WTC11 (cell line): ENCODE results near the gene HSPBAP1. TPM values are rescaled to one million over a fixed set of nuclear protein-coding genes. Genes with fewer than 3 reads are reported as not detected.

ENCODE experiments used
- ATAC-seq: fragments of 200-7000 bp; cut with Tn5 transposase; 2 replicates; pipeline ENCODE4 v1.10.0; 2021; ENCODE audit warnings: mild to moderate bottlenecking, moderate library complexity
- CTCF ChIA-PET: fragments of 300-600 bp; sonication (Branson Sonifier 250); formaldehyde crosslinking; loops from one replicate; lab custom pipeline; 2021; ENCODE audit warnings: antibody characterized with exemption; lab: Charles Lee
- POLR2A ChIA-PET: fragments of 350-600 bp; sonication (Branson Sonifier 250); formaldehyde crosslinking; loops from one replicate; lab custom pipeline; 2021; ENCODE audit warnings: antibody characterized with exemption; lab: Charles Lee
- DNase-seq: peaks from one replicate; pipeline ENCODE4 v3.0.0; 2021; ENCODE audit warnings: low spot score
- H3K27ac Mint-ChIP-seq: 2 replicates; pipeline ENCODE4 v1.8.0; 2021; ENCODE audit warnings: mixed read lengths
- H3K27me3 Mint-ChIP-seq: 2 replicates; pipeline ENCODE4 v1.8.0; 2021; ENCODE audit warnings: low read depth, mild to moderate bottlenecking, moderate library complexity, mixed read lengths
- H3K36me3 Mint-ChIP-seq: 2 replicates; pipeline ENCODE4 v1.8.0; 2021; ENCODE audit warnings: mixed read lengths
- H3K4me1 Mint-ChIP-seq: 2 replicates; pipeline ENCODE4 v1.8.0; 2022; ENCODE audit warnings: mixed read lengths
- H3K4me3 Mint-ChIP-seq: 2 replicates; pipeline ENCODE4 v1.8.0; 2021; ENCODE audit warnings: mild to moderate bottlenecking, moderate library complexity, mixed read lengths
- H3K9me3 Mint-ChIP-seq: 2 replicates; pipeline ENCODE4 v1.8.0; 2021; ENCODE audit warnings: mixed read lengths
- CREB1 ChIP-seq: sonication (generic); formaldehyde crosslinking; IDR thresholded peaks from 2 replicates; pipeline ENCODE4 v1.8.0; 2023; ENCODE audit warnings: mild to moderate bottlenecking, missing genetic modification reagents
- E2F5 ChIP-seq: sonication (generic); formaldehyde crosslinking; IDR thresholded peaks from 2 replicates; pipeline ENCODE4 v1.8.1; 2022; ENCODE audit warnings: mild to moderate bottlenecking, moderate library complexity, missing genetic modification reagents
- FOXK1 ChIP-seq: sonication (generic); formaldehyde crosslinking; IDR thresholded peaks from 2 replicates; pipeline ENCODE4 v1.8.0; 2022; ENCODE audit warnings: mild to moderate bottlenecking, moderate library complexity, missing genetic modification reagents
- GTF2I ChIP-seq: fragments of 250-450 bp; sonication (Bioruptor Pico); conservative IDR thresholded peaks from 2 replicates; pipeline ENCODE4 v1.4.0; 2021; ENCODE audit warnings: mild to moderate bottlenecking
- IRF1 ChIP-seq: sonication (generic); formaldehyde crosslinking; IDR thresholded peaks from 2 replicates; pipeline ENCODE4 v1.8.0; 2023; ENCODE audit warnings: missing genetic modification reagents
- MYBL2 ChIP-seq: sonication (generic); formaldehyde crosslinking; IDR thresholded peaks from 2 replicates; pipeline ENCODE4 v1.8.1; 2023; ENCODE audit warnings: mild to moderate bottlenecking, moderate library complexity, missing genetic modification reagents
- NFYB ChIP-seq: sonication (generic); formaldehyde crosslinking; conservative IDR thresholded peaks from 2 replicates; pipeline ENCODE4 v1.8.0; 2022; ENCODE audit warnings: low read depth, missing genetic modification reagents
- NR2C2 ChIP-seq: sonication (generic); formaldehyde crosslinking; IDR thresholded peaks from 2 replicates; pipeline ENCODE4 v1.8.0; 2022; ENCODE audit warnings: mild to moderate bottlenecking, missing genetic modification reagents
- OVOL2 ChIP-seq: fragments of 250-450 bp; sonication (Bioruptor Pico); IDR thresholded peaks from 2 replicates; pipeline ENCODE4 v1.9.0; 2021; ENCODE audit warnings: mild to moderate bottlenecking, borderline replicate concordance
- PREB ChIP-seq: sonication (generic); formaldehyde crosslinking; IDR thresholded peaks from 2 replicates; pipeline ENCODE4 v1.8.1; 2022; ENCODE audit warnings: mild to moderate bottlenecking, missing genetic modification reagents, moderate library complexity, borderline replicate concordance
- SP1 ChIP-seq: sonication (generic); formaldehyde crosslinking; conservative IDR thresholded peaks from 2 replicates; pipeline ENCODE4 v1.8.1; 2022; ENCODE audit warnings: missing genetic modification reagents
- TP53 ChIP-seq: sonication (generic); formaldehyde crosslinking; IDR thresholded peaks from 2 replicates; pipeline ENCODE4 v1.8.1; 2023; ENCODE audit warnings: mild to moderate bottlenecking, missing genetic modification reagents
- ZNF121 ChIP-seq: sonication (generic); formaldehyde crosslinking; IDR thresholded peaks from 2 replicates; pipeline ENCODE4 v1.8.0; 2023; ENCODE audit warnings: missing genetic modification reagents
- ZNF281 ChIP-seq: sonication (generic); formaldehyde crosslinking; IDR thresholded peaks from 2 replicates; pipeline ENCODE4 v1.8.0; 2023; ENCODE audit warnings: mild to moderate bottlenecking, missing genetic modification reagents
- ZNF416 ChIP-seq: fragments of 250-450 bp; sonication (Bioruptor Pico); IDR thresholded peaks from 2 replicates; pipeline ENCODE4 v1.9.0; 2021; ENCODE audit warnings: mild to moderate bottlenecking, inconsistent platforms
- ZNF671 ChIP-seq: fragments of 250-450 bp; sonication (Bioruptor Pico); IDR thresholded peaks from 2 replicates; pipeline ENCODE4 v1.8.0; 2021; ENCODE audit warnings: mild to moderate bottlenecking
- total RNA-seq: library from RNA; stranded (reverse); gene quantifications from 3 replicates; pipeline ENCODE4 v1.2.3, GENCODE V29; 2021
- TF ChIP-seq, protein P1 (sequence below): sonication (generic); formaldehyde crosslinking; IDR thresholded peaks from 2 replicates; pipeline ENCODE4 v1.8.0; 2022; ENCODE audit warnings: missing genetic modification reagents
- TF ChIP-seq, protein P2 (sequence below): fragments of 250-450 bp; sonication (Bioruptor Pico); conservative IDR thresholded peaks from 2 replicates; pipeline ENCODE4 v1.9.0; 2021; ENCODE audit warnings: mild to moderate bottlenecking

HSPBAP1 gene
- total RNA-seq, 1 experiment from 2014 or later = 9.1 TPM

- ATAC-seq = no peak
- TF ChIP-seq, protein P1, sequence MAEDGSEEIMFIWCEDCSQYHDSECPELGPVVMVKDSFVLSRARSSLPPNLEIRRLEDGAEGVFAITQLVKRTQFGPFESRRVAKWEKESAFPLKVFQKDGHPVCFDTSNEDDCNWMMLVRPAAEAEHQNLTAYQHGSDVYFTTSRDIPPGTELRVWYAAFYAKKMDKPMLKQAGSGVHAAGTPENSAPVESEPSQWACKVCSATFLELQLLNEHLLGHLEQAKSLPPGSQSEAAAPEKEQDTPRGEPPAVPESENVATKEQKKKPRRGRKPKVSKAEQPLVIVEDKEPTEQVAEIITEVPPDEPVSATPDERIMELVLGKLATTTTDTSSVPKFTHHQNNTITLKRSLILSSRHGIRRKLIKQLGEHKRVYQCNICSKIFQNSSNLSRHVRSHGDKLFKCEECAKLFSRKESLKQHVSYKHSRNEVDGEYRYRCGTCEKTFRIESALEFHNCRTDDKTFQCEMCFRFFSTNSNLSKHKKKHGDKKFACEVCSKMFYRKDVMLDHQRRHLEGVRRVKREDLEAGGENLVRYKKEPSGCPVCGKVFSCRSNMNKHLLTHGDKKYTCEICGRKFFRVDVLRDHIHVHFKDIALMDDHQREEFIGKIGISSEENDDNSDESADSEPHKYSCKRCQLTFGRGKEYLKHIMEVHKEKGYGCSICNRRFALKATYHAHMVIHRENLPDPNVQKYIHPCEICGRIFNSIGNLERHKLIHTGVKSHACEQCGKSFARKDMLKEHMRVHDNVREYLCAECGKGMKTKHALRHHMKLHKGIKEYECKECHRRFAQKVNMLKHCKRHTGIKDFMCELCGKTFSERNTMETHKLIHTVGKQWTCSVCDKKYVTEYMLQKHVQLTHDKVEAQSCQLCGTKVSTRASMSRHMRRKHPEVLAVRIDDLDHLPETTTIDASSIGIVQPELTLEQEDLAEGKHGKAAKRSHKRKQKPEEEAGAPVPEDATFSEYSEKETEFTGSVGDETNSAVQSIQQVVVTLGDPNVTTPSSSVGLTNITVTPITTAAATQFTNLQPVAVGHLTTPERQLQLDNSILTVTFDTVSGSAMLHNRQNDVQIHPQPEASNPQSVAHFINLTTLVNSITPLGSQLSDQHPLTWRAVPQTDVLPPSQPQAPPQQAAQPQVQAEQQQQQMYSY = no peak
- TF ChIP-seq PREB (CRISPR knock-in tag) = no peak
- TF ChIP-seq NFYB (CRISPR knock-in tag) = no peak
- no peak for TF ChIP-seq ZNF281 (CRISPR knock-in tag)
- TF ChIP-seq FOXK1 = no peak
- TF ChIP-seq GTF2I (CRISPR knock-in tag) = no peak
- no peak for TF ChIP-seq ZNF671
- TF ChIP-seq ZNF121 (CRISPR knock-in tag) = peak; percentile 52; the same call in 1 of the 2 replicates
- no peak overlapping the region for H3K4me3 Mint-ChIP-seq
- CTCF ChIA-PET = no interaction called here
- no peak for DNase-seq
- no peaks in the 10 kb centered on the region for H3K9me3 Mint-ChIP-seq
- H3K36me3 Mint-ChIP-seq = no peaks in the 10 kb centered on the region; the same call in 1 of the 2 replicates
- H3K27ac Mint-ChIP-seq = no peak overlapping the region
- POLR2A ChIA-PET = no interaction called here
- peaks cover 9% of the 10 kb centered on the region for H3K4me1 Mint-ChIP-seq
- H3K27me3 Mint-ChIP-seq = no peaks in the 10 kb centered on the region
Measured at GRCh38 chr3:122772827-122773226, 20.8 kb downstream of the HSPBAP1 start.

- POLR2A ChIA-PET = no interaction called here
- ATAC-seq = no peak
- H3K27ac Mint-ChIP-seq = no peak overlapping the region
- TF ChIP-seq, protein P1 = no peak
- no peak for TF ChIP-seq MYBL2 (CRISPR knock-in tag)
- TF ChIP-seq NR2C2 = no peak
- TF ChIP-seq E2F5 (CRISPR knock-in tag) = no peak
- TF ChIP-seq TP53 (CRISPR knock-in tag) = no peak
- TF ChIP-seq IRF1 (CRISPR knock-in tag) = no peak
- TF ChIP-seq OVOL2 = no peak
- no peak for TF ChIP-seq CREB1 (CRISPR knock-in tag)
- TF ChIP-seq, protein P2, sequence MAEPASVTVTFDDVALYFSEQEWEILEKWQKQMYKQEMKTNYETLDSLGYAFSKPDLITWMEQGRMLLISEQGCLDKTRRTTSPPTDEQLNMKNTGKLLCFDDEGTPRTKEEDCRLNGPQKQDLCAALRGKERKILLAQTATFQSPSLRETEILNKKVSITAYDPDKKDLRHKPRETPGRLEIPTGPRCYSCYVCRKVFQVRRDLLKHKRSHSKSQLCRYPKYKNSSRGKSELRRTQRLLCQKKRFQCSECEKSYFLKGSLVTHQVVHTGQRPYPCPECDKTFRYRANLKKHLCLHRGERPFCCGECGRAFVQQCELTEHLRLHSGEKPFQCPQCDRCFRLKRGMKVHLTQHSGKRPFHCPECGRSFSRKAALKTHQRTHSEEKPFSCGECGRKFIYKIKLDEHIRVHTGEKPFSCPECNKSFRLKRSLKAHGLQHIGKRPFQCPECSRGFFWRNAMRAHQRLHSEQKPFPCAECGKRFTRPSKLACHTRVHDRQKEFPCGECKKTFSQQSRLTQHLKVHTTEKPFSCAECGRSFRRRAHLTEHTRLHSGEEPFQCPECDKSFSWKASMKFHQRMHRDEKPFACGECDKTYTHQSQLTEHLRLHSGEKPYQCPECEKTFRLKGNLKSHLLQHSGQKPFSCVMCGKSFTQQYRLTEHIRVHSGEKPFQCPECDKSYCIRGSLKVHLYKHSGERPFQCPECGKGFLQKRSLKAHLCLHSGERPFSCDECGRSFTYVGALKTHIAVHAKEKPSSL = no peak
- TF ChIP-seq SP1 = no peak
- TF ChIP-seq ZNF121 (CRISPR knock-in tag) = no peak
- TF ChIP-seq ZNF416 (CRISPR knock-in tag) = no peak
Measured at GRCh38 chr3:122770521-122771202, 23.0 kb downstream of the HSPBAP1 start.

More at GRCh38 chr3:122770521-122771202, 23.0 kb downstream of the HSPBAP1 start:
- no peak for DNase-seq
- Mint-ChIP-seq H3K4me1 (no peaks in the 10 kb centered on the region), H3K9me3 (no peaks in the 10 kb centered on the region), H3K27me3 (no peaks in the 10 kb centered on the region), H3K4me3 (no peak overlapping the region), H3K36me3 (no peaks in the 10 kb centered on the region; the same call in 1 of the 2 replicates)
- CTCF ChIA-PET = interaction anchor here (2.0 kb wide), 1 partner anchor 16 kb away, joined by 8 read pairs; no protein-coding TSS in a partner anchor
